Measurements from ENCODE around the gene GDPD3.

- no peak for TF ChIP-seq POLR2AphosphoS2 (IDR thresholded peaks at IDR 0.05; ENCODE audit: low read length)
- no peak for TF ChIP-seq CBFB (CRISPR knock-in tag; IDR thresholded peaks at IDR 0.05)
- no peak for TF ChIP-seq E2F8 (IDR thresholded peaks at IDR 0.05; ENCODE audit: low read depth, partially characterized antibody)
- no peak for TF ChIP-seq MTA1 (IDR thresholded peaks at IDR 0.05; ENCODE audit: borderline replicate concordance)
- TF ChIP-seq ZNF232 (CRISPR knock-in tag; IDR thresholded peaks at IDR 0.05), result no peak
- no peak for TF ChIP-seq ELF4 (CRISPR knock-in tag; IDR thresholded peaks at IDR 0.05)
- TF ChIP-seq KLF13 (tag; IDR thresholded peaks at IDR 0.05; ENCODE audit: borderline replicate concordance, low read depth), result no peak
- no peak for TF ChIP-seq ATF2 (CRISPR knock-in tag; IDR thresholded peaks at IDR 0.05)
- no peak for TF ChIP-seq NCOR1 (IDR thresholded peaks at IDR 0.05)
- no peak for TF ChIP-seq FOXM1 (IDR thresholded peaks at IDR 0.05; ENCODE audit: low read depth)
- no peak for TF ChIP-seq FOXM1 (CRISPR knock-in tag; IDR thresholded peaks at IDR 0.05; ENCODE audit: low read depth)
- no peak for TF ChIP-seq ETV6 (IDR thresholded peaks at IDR 0.05; ENCODE audit: borderline replicate concordance in 1 of 2, low read depth in 2 of 2, low read length in 1 of 2)
- TF ChIP-seq ETV6 (CRISPR knock-in tag; IDR thresholded peaks at IDR 0.05; ENCODE audit: borderline replicate concordance), result no peak
- TF ChIP-seq NR2C2 (CRISPR knock-in tag; IDR thresholded peaks at IDR 0.05), result no peak
- no peak for TF ChIP-seq NR2C2 (tag; IDR thresholded peaks at IDR 0.05)
- TF ChIP-seq PATZ1 (CRISPR knock-in tag; IDR thresholded peaks at IDR 0.05; ENCODE audit: borderline replicate concordance), result no peak
- TF ChIP-seq UBTF (IDR thresholded peaks at IDR 0.05; ENCODE audit: borderline replicate concordance in 1 of 2, low read depth in 2 of 2, low read length in 2 of 2), result no peak
These were observed 18.6 kb upstream of the GDPD3 start for GRCh38 chr16:30131869-30132475.

Data from K562 (cell line).